KMS-11 (cell line): ENCODE measurements around the gene NCOA4.
"Not testable (repeated sequence)": the region's sequence is repeated elsewhere in the genome, so short reads cannot be mapped to it uniquely, and the experiment has no call there.

Experiments
- H2AFZ ChIP-seq: fragments of 200-600 bp; sonication (generic); 2 replicates; pipeline ENCODE4 v1.6.1; 2016; ENCODE audit warnings: antibody characterized with exemption, mixed run types, low read depth
- H3K27ac ChIP-seq: fragments of 200-600 bp; sonication (generic); 2 replicates; pipeline ENCODE4 v1.6.1; 2016; ENCODE audit warnings: mild to moderate bottlenecking, mixed run types
- H3K27me3 ChIP-seq: fragments of 200-600 bp; sonication (generic); 2 replicates; pipeline ENCODE4 v1.6.1; 2017; ENCODE audit warnings: mild to moderate bottlenecking, low read depth, mixed run types, moderate library complexity; ENCODE audit not compliant: insufficient read depth
- H3K36me3 ChIP-seq: fragments of 200-600 bp; sonication (generic); 2 replicates; pipeline ENCODE4 v1.6.1; 2017; ENCODE audit warnings: mild to moderate bottlenecking, mixed run types; ENCODE audit not compliant: insufficient read depth
- H3K4me1 ChIP-seq: fragments of 200-600 bp; sonication (generic); 2 replicates; pipeline ENCODE4 v1.6.1; 2016; ENCODE audit warnings: mild to moderate bottlenecking, low read depth, mixed run types; ENCODE audit not compliant: poor library complexity, severe bottlenecking
- H3K4me2 ChIP-seq: fragments of 200-600 bp; sonication (generic); 2 replicates; pipeline ENCODE4 v1.7.0; 2016; ENCODE audit warnings: mild to moderate bottlenecking, mixed run types
- H3K4me3 ChIP-seq: fragments of 200-600 bp; sonication (generic); IDR thresholded peaks from 2 replicates; pipeline ENCODE4 v1.6.1; 2017; ENCODE audit warnings: low read depth, low read length, mixed read lengths; ENCODE audit not compliant: insufficient read depth
- H3K79me2 ChIP-seq: fragments of 200-600 bp; sonication (generic); 2 replicates; pipeline ENCODE4 v1.6.1; 2016; ENCODE audit warnings: low read depth, mixed run types; ENCODE audit not compliant: insufficient read depth
- H3K9ac ChIP-seq: fragments of 200-600 bp; sonication (generic); 2 replicates; pipeline ENCODE4 v1.6.1; 2016; ENCODE audit warnings: mild to moderate bottlenecking, mixed run types
- H4K20me1 ChIP-seq: fragments of 200-600 bp; sonication (generic); 2 replicates; pipeline ENCODE4 v1.6.1; 2016; ENCODE audit warnings: mild to moderate bottlenecking, mixed run types; ENCODE audit not compliant: insufficient read depth
- CTCF ChIP-seq: fragments of 200-600 bp; sonication (generic); conservative IDR thresholded peaks from 2 replicates; pipeline ENCODE4 v1.6.1; 2017; ENCODE audit warnings: low read depth, mild to moderate bottlenecking, antibody characterized with exemption, low read length, moderate library complexity, mixed read lengths

Gene NCOA4

DNA sequence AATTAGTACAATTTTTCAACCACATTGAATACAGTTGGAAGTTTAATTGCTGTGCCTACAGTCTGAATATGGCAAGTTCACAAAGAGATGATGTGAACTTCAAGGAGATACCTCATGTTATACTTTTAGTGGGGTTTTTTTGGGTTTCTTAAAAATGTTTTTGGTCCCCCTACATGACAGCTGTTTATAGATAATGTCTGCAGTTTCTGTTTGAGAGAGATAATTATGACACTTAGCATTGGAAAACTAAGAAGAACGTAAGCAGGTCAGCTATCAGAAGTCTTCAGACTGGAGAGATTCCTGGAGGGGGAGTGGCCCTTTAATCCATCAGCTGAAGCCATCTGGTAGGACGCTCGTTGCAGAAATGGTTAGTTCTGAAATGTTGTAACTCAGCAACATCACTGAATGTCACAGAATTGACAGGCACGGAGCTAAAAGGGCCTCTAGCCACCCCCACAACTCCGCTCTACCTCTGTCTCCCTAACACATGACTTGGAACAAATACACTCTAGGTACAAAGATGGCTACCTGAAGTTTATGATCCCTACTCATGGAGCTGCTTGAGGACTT, 29.2 kb downstream of the NCOA4 start:
- no peak overlapping the region for H3K4me3 ChIP-seq
- no peak overlapping the region for H2AFZ ChIP-seq
- H3K4me1 ChIP-seq: no peaks in the 10 kb centered on the region
- H3K9ac ChIP-seq: no peak overlapping the region
- no peaks in the 10 kb centered on the region for H3K79me2 ChIP-seq
- peaks cover 4% of the 10 kb centered on the region; the same call in 1 of the 2 replicates for H3K36me3 ChIP-seq
- no peaks in the 10 kb centered on the region for H3K27me3 ChIP-seq
- no peak overlapping the region for H3K27ac ChIP-seq
- no peak for TF ChIP-seq CTCF
- no peaks in the 10 kb centered on the region for H4K20me1 ChIP-seq
- no peak overlapping the region for H3K4me2 ChIP-seq

DNA sequence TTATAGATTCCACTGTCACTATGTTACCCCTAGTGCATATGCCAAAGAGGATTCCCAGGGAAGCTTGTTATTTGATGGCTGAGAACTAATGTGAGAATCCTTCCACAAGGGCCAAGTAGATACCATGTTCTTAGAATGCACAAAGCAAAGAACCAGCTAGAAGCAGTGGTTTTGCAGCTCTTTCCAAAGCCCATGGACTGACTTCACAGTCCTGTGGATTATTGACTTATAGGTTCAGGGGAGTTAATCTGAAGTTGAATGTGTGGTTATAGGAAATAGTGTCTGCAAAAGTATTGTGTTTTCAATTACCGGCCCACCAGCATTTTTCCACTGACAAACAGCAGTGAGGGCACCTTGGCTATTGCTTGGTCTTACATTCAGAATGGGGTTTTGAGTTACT, 29.9 kb downstream of the NCOA4 start:
- Histone ChIP-seq H3K4me1 (no peaks in the 10 kb centered on the region), H3K79me2 (no peaks in the 10 kb centered on the region), H3K9ac (no peak overlapping the region), H3K4me2 (no peak overlapping the region), H3K4me3 (no peak overlapping the region), H2AFZ (no peak overlapping the region), H4K20me1 (no peaks in the 10 kb centered on the region), H3K36me3 (peaks cover 4% of the 10 kb centered on the region; the same call in 1 of the 2 replicates), H3K27ac (no peak overlapping the region), H3K27me3 (no peaks in the 10 kb centered on the region)
- TF ChIP-seq CTCF: no peak

- H3K4me3 ChIP-seq, H3K27ac ChIP-seq, H3K4me1 ChIP-seq, H2AFZ ChIP-seq, H4K20me1 ChIP-seq, H3K79me2 ChIP-seq, H3K9ac ChIP-seq, H3K36me3 ChIP-seq, H3K4me2 ChIP-seq, H3K27me3 ChIP-seq: not testable (repeated sequence)
These were observed 30.5 kb downstream of the NCOA4 start for GRCh38 chr10:45999955-46000354.

DNA sequence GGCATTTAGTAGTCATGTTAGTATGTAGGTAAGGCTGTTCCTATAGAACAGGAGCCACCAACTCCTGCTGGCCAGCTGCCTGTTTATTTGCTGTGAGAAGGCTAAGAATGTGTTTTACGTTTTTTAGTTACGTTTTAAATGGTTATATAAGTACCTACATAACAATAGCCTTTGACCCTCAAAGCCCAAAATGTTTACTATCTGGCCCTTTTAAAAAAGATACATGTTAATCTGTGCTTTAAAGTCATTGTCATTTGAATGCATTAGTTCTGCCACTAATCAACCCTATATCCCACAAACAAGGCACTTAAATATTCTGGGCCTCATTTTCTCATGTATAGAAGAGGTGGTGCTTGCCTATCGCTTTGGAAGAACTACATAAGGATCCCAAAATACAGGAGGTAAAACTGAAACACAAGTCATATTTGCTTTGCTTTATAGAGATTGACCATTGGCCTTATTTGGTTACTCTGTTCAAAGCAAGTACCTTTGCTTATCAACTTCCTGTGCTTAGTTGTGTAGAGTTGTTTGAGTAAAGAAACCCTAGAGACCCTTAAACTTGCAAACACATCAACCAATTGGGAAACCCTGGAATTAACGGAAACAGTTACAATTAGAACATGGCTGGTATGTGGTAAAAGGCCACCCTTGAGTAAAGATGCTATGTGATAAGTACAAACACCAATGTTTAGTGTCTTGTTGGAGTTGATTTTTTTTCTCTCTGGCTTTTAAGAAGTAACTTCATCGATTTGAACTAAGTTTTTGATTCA, 32.2 kb downstream of the NCOA4 start:
- no peak overlapping the region for H3K9ac ChIP-seq
- TF ChIP-seq CTCF: no peak
- H3K27ac ChIP-seq: no peak overlapping the region
- H3K79me2 ChIP-seq: no peaks in the 10 kb centered on the region
- peaks cover 4% of the 10 kb centered on the region; the same call in 1 of the 2 replicates for H3K36me3 ChIP-seq
- no peak overlapping the region for H3K4me3 ChIP-seq
- no peaks in the 10 kb centered on the region for H3K27me3 ChIP-seq
- H2AFZ ChIP-seq: no peak overlapping the region
- no peak overlapping the region for H3K4me2 ChIP-seq
- no peaks in the 10 kb centered on the region for H4K20me1 ChIP-seq
- H3K4me1 ChIP-seq: no peaks in the 10 kb centered on the region

- Histone ChIP-seq H3K36me3 (no peaks in the 10 kb centered on the region), H3K9ac (no peak overlapping the region), H3K4me1 (no peaks in the 10 kb centered on the region), H4K20me1 (no peaks in the 10 kb centered on the region), H3K4me2 (no peak overlapping the region), H2AFZ (no peak overlapping the region), H3K4me3 (no peak overlapping the region), H3K27me3 (no peaks in the 10 kb centered on the region), H3K27ac (no peak overlapping the region), H3K79me2 (no peaks in the 10 kb centered on the region)
- no peak for TF ChIP-seq CTCF
These were observed 32.9 kb downstream of the NCOA4 start for GRCh38 chr10:45997557-45997956.

- H2AFZ ChIP-seq, H3K79me2 ChIP-seq, H3K4me1 ChIP-seq, H3K36me3 ChIP-seq, H3K4me2 ChIP-seq, H3K27ac ChIP-seq, H3K27me3 ChIP-seq, H3K4me3 ChIP-seq, H4K20me1 ChIP-seq, H3K9ac ChIP-seq: not testable (repeated sequence)
These were observed 44.8 kb downstream of the NCOA4 start for GRCh38 chr10:45985590-45985989.

- not testable (repeated sequence) for H4K20me1 ChIP-seq, H2AFZ ChIP-seq, H3K4me2 ChIP-seq, H3K4me3 ChIP-seq, H3K4me1 ChIP-seq, H3K9ac ChIP-seq, H3K36me3 ChIP-seq, H3K27ac ChIP-seq, H3K27me3 ChIP-seq
- H3K79me2 ChIP-seq: peaks cover 16% of the 10 kb centered on the region; the same call in 1 of the 2 replicates
These were observed 46.0 kb downstream of the NCOA4 start for GRCh38 chr10:45984473-45984872.
